D341Med (cell line): ENCODE measurements around the gene LRBA.
"Not testable (repeated sequence)": the region's sequence is repeated elsewhere in the genome, so short reads cannot be mapped to it uniquely, and the experiment has no call there.

Experiments
- DNase-seq: peaks from one replicate; pipeline ENCODE4 v3.0.0; 2012; ENCODE audit warnings: low spot score

LRBA gene

DNA sequence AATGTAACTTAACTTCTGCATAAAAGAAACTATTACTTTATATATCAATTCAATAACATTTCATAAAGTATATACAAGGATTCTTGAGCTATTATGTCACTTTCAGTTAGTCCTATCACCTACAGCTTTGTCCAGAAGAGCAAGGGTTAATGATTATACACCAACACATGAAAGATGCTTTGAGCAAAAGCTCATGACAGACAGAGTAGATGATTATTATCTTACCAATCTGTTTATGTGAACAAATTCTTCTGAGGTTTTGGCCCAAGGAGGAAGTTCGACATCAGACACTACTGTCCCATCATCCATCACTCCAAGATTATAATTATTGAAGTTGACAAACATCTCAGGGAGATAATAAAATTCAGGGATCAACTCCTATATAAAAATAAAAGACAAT, 599.9 kb downstream of the LRBA start:
- no peak for DNase-seq

GRCh38 chr4:150411520-150411919, 603.6 kb downstream of the LRBA start:
- DNase-seq = peak; percentile 59

DNA sequence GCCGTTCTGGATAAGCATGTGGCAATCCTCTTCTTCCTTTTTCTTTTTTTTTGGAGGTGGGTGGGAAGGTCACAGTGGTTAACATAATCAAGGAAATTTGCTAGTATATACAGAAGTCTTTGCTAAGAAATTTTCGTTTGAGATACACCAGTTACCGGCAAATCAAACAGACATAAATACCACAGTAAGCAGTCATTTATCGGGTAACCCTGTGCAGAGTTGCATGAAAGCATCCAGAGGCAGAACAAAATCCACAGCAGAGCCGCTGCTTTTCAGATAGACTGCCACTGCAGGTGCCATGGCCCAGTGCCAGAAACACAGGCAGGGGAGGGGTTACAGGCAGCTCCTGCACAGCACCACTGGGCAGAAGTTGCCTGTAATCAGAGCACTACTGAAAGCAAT, 612.2 kb downstream of the LRBA start:
- DNase-seq = peak; percentile 69

GRCh38 chr4:150401083-150401687, 613.9 kb downstream of the LRBA start:
- DNase-seq = no peak

- no peak for DNase-seq
Observed at GRCh38 chr4:150395872-150396271, 619.2 kb downstream of the LRBA start.

- DNase-seq = no peak
Observed at GRCh38 chr4:150394046-150394445, 621.0 kb downstream of the LRBA start.

GRCh38 chr4:150391052-150391451, 624.0 kb downstream of the LRBA start:
- no peak for DNase-seq

GRCh38 chr4:150390531-150390910, 624.6 kb downstream of the LRBA start:
- no peak for DNase-seq

DNA sequence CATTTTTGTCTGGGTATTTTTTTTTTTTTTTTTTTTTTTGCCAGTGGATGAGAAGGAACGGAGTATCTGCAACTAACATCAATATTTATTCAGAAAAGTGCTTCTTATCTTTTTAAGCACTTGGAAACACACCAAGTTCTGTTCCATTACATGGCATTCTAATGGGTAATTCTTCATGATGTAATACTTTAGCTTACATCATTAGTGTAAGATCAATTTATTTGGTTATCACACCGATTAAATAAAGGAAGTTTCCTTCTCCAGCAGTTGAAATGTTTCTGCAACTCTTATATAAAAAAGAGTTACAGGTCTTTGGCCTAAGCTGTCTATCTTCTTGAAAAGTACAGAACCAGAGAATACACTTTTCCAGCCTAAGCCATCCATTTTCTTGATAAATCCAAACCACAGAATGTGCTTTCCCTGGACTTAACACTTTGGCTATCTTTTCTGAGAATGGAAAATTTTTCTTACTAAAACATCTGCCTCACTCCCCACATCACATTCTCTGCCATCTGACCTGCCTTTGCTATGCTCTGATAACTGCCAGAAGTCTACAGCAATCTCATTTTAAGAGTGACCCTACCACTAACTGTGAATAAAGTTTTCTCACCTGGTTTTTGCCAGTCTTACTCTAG, 625.1 kb downstream of the LRBA start:
- no peak for DNase-seq

DNA sequence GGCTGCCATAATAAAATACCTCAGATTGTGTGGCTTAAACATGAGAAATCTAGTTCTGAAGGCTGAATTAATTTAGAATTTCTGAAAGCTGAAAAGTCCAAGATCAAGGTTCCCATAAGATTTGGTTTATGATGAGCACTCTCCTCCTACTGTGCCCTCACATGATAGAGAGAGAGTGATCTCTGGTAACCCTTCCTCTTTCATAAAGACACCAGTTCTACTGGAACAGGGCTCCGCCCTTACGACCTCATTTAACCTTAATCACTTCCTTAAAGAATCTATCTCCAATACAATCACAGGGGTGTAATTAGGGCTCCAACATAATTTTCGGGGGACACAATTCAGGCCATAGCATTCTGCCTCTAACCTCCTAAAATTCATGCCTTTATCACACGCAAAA, 627.1 kb downstream of the LRBA start:
- no peak for DNase-seq

DNA sequence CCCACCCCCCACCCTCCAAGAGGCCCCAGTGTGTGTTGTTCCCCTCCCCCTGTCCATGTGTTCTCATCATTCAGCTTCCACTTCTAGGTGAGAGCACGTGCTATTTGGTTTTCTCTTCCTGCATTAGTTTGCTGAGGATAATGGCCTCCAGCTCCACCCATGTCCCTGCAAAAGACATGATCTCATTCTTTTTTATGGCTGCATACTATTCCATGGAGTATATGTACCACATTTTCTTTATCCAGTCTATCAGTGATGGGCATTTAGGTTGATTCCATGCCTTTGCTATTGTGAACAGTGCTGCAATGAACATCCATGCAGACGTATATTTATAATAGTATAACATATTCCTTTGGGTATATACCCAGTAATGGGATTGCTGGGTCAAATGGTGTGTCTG, 628.7 kb downstream of the LRBA start:
- DNase-seq = not testable (repeated sequence)

- peak; percentile 71 for DNase-seq
Observed at GRCh38 chr4:150385606-150386005, 629.5 kb downstream of the LRBA start.

DNA sequence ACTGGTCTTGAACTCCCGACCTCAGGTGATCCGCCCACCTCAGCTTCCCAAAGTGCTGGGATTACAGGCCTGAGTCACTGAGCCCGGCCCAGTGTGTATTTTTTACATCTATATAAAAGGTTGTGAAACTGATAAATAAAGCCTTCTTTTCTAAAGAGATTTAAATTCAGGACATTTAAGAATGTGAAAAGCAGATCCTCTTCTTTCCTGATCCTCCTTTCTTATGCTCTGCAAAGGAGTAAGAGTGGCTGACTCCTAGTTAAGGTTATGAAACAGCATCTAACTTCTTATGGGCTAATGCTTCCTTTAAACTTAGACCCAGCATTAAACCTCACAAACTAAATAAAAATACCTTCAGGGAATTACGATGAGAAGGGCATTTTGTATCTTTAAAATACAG, 630.8 kb downstream of the LRBA start:
- no peak for DNase-seq

GRCh38 chr4:150382028-150382427, 633.1 kb downstream of the LRBA start:
- DNase-seq = no peak

DNA sequence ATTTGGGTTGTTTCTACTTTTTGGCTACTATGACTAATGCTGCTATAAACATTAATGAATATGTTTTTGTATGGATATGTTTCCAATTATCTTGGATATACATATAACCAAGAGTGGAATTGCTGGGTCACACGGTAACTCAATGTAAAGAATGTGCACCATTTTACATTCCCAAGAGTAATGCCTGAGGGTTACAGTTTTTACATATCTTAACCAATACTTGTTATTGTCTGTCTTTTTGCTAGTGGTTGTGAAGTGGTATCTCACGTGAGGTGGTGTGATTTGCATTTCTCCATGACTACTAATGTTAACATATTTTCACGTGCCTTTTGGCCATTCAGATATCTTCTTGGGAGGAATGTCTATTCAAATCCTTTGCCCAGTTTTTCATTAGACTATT, 633.5 kb downstream of the LRBA start:
- no peak for DNase-seq

DNA sequence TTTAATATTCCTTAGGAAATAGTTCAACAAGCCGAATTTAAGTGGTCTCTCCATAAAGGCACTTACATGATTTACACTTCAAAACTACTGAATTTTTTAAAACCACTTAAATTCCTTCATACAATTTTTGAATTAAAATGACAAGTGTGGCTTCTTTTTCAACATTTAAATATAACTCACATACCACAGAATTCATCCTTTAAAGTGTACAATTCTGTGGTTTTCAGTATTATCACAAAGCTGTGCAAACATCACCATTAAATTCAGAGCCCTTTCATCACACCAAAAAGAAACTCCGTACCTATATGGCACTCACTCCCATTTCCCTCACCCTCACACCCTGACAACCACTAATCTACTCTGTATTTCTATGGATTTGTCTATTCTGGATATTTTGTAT, 634.0 kb downstream of the LRBA start:
- no peak for DNase-seq

DNA sequence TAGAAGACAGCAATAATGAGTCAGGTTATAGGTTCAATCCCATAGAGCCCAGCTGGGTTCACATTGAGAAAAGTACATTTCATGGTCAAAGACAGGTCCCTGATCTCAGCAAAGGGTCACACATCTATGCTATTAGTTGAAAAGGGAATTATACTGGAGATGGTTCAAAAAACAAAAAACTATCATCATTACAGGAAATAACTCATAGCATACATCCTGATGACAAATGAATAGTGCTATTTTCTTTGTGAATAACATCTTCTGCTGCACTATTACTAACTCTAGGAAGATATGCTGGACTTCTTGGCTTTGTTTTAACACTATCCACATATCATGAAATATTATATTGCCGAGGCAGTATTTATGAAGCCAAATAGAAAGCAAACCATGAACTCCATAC, 635.6 kb downstream of the LRBA start:
- no peak for DNase-seq

DNA sequence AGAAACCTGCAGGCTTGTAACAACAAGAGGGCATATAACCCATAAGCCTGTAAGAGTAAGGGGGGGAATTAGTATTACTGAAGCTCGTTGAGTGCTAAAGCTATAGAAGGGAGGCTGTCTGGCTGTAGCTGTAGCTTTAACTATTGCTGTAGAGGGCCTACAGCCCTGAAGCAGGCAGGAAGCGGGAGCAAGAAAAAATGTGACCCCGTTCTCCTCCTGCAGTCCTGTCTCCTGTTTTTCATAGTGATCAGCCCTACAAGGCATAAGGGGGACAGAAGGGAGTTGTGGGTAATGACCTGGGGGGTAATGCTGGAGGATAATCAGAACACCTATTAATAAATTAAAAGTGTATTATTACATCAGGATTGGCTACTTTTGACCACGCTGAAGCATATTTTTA, 640.1 kb downstream of the LRBA start:
- no peak for DNase-seq

- DNase-seq = no peak
Observed at GRCh38 chr4:150371869-150372268, 643.2 kb downstream of the LRBA start.

- no peak for DNase-seq
Observed at GRCh38 chr4:150369434-150370380, 645.4 kb downstream of the LRBA start.

GRCh38 chr4:150368667-150369066, 646.4 kb downstream of the LRBA start:
- peak; percentile 21 for DNase-seq

- DNase-seq = no peak
Observed at GRCh38 chr4:150367326-150367725, 647.8 kb downstream of the LRBA start.

GRCh38 chr4:150366487-150366999, 648.5 kb downstream of the LRBA start:
- peak; percentile 63 for DNase-seq
